Cerebellar cortex (tissue), 1 donor: Measurements from ENCODE around the gene LRRC55.

ENCODE experiments used
- DNase-seq: peaks from one replicate; pipeline ENCODE4 v3.0.0-alpha.2; 2015; ENCODE audit warnings: low spot score

The LRRC55 gene

DNA sequence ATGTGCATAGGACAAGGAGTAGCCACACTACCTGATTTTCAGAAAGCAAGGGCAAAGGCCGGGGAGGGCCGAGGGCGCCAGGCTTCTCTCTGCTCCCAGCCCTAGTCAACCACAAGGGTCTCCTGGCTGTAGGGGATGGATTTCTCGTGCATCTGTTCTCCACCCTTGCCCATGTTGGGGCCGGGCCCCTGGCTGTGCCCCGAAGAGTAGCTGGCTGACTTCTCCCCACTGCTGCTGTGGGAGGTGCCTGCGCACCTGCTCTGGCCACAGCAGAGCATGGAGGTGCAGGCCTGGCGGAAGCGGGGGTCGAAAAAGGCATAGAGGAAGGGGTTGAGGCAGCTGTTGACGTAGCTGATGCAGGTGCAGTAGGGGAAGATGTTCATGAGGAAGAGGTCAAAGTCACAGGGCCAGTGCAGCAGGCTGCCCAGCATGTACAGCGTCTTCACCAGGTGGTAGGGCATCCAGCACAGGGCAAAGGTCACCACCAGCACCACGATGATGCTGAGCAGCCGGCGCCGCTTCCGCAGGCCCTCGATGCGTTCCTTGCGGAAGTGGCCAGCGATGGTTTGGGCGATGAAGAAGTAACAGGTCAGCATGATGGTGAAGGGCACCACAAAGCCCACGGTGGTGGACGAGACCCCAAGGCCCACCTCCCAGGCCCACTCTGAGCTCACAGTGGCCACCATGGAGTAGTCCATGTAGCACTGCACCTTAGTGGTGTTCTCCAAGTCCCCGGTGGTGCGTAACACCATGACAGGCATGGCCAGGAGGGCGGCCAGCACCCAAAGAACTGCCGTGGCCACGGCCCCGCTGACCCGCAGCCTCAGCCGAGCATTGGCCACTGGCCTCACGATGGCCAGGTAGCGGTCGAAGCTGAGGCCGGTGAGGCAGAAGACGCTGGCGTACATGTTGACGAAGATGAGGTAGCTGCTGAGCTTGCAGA, 54.3 kb downstream of the LRRC55 start:
- DNase-seq, result no peak

DNA sequence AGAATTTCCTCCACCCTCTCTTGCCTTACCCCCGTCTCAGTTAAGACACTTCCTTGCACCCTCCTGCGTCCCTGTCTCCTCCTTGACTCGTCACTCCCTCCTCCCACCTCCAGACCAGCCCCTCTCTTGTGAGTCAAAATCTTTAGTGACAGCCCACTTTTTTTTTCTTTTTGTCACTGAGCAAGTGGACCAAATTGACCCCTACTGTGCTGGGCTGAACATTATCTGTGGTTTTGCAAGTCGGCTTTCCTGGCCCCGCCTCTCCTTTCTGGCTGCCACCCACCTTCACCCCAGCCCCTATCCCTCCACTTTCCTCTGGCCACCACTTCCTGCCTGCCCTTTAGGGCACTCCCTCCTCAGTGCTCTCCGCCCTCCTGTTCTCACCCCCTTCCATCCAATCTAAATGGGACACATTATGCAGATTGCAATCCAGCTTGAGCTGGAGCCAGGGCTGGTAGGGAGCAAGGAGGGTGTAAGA, 55.5 kb downstream of the LRRC55 start, which contains the start of gene APLNR:
Gene APLNR (minus strand): TSS at position 47 of the 478 bp plus-strand sequence. CDS start 246 bp downstream, outside the sequence.
- no peak for DNase-seq

DNA sequence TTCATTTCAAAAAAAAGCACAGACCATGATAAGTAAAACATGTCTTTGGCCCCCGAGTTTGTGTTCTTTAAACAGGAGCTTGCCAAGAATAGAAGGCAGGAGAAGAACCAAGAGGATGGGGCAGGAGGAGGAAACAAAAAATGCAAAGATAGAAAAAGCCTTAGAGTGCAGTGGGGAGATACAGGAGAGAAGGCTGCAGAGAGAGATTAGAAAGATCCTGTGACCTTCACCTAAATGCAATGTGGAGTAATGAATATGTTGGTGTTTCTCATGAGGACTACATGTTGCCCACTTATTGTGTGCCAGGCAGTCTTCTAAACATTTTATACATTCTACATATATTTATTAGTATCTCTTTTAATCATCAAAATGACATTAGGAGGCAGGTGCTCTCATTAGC, 57.6 kb downstream of the LRRC55 start:
- no peak for DNase-seq

DNA sequence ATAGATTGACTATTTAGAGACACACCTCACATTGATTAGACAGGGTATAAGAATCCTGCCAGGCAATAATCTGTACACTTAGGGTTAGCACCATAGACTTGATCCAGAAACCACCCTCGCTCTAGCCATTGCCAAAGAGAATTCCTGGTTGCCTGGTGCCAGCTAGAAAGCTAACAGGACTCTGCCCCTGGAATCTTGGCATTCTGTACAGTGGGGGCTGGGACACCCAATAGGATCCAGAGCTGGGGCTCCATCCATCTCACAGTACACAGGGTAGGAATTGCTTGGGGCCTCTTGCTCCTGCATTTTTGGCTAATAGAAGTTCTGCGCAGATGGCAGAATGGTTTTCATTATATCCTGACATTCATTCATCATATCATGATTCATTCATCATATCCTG, 58.3 kb downstream of the LRRC55 start:
- no peak for DNase-seq

DNA sequence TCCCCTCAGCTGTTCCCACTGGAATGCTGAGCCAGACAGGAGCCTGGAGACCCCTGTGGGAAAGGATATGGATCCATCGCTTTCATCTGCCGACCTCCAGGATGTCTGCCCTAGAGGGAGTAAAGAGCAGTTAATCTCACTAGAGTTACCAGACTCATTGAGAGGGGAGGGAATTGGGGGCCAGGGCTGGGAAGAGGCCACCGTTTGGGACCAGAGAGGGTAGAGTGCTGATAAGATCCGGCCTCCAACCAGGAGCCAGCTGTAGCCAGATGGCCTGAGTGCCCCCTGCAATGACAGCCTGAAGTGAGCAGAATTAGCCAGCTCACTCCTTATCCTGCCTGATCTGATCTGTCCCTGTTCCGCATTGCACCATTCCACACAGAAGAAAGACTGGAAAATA, 59.0 kb downstream of the LRRC55 start:
- DNase-seq, result no peak
